GM12878 (cell line): ENCODE measurements around the gene PITRM1. TPM values are rescaled to one million over a fixed set of nuclear protein-coding genes. Genes with fewer than 3 reads are reported as not detected.

Experiments used
- ATAC-seq: fragments of 200-7000 bp; cut with Tn5 transposase; 3 replicates; pipeline ENCODE4 v1.9.1; 2020; ENCODE audit warnings: mild to moderate bottlenecking, moderate library complexity
- BruUV-seq: library from RNA; stranded (reverse); fragments of 400-500 nt; replicated peaks from 2 replicates; lab custom pipeline; 2021; lab: Mats Ljungman, UMichigan
- CTCF ChIA-PET: fragments of 300-600 bp; sonication (Branson Sonifier 250); formaldehyde crosslinking; extraction: SDS; loops from one replicate; lab custom pipeline; 2021; ENCODE audit warnings: inconsistent platforms; lab: Yijun Ruan, JAX
- POLR2A ChIA-PET: fragments of 350-600 bp; formaldehyde crosslinking; extraction: SDS; loops from one replicate; lab custom pipeline; 2021; ENCODE audit warnings: inconsistent platforms; lab: Charles Lee
- RAD21 ChIA-PET: fragments of 300-600 bp; sonication (Branson Sonifier 250); formaldehyde crosslinking; loops from one replicate; lab custom pipeline; 2023; ENCODE audit warnings: antibody characterized with exemption; ENCODE audit not compliant: unreplicated experiment; lab: Charles Lee
- SMC1A ChIA-PET: fragments of 300-600 bp; sonication (Branson Sonifier 250); formaldehyde crosslinking; loops from one replicate; lab custom pipeline; 2023; ENCODE audit not compliant: unreplicated experiment, uncharacterized antibody; lab: Charles Lee
- DNase-seq: peaks from one replicate; pipeline ENCODE4 v3.0.0-alpha.2; 2011; ENCODE audit warnings: low read depth, low spot score
- FAIRE-seq: peaks from 3 replicates; lab custom pipeline; 2011; peaks lifted over from hg19 to GRCh38; lab: Jason Lieb, UNC
- H2AFZ ChIP-seq: 2 replicates; pipeline ENCODE4 v1.6.0; 2011; ENCODE audit warnings: low read depth, low read length, control low read depth; ENCODE audit not compliant: control insufficient read depth
- H3K27ac ChIP-seq: 2 replicates; pipeline ENCODE4 v1.5.1; 2011; ENCODE audit warnings: control low read depth; ENCODE audit not compliant: control insufficient read depth, insufficient read depth
- H3K27me3 ChIP-seq, 2 experiments: replicated peaks in 1 of 2; 2 replicates each; pipeline versions ENCODE4 v1.6.0 to v1.6.1; 2011; ENCODE audit warnings: low read length in 1 of 2; ENCODE audit not compliant: control insufficient read depth in 2 of 2, insufficient read depth in 2 of 2
- H3K36me3 ChIP-seq, 2 experiments: 2 replicates each; pipeline ENCODE4 v1.5.1; 2011; ENCODE audit warnings: low read length in 1 of 2; ENCODE audit not compliant: control insufficient read depth in 2 of 2, insufficient read depth in 2 of 2
- H3K4me1 ChIP-seq: 2 replicates; pipeline ENCODE4 v1.6.1; 2011; ENCODE audit warnings: mild to moderate bottlenecking, low read length, moderate library complexity, mixed read lengths; ENCODE audit not compliant: control insufficient read depth, insufficient read depth
- H3K4me2 ChIP-seq: 2 replicates; pipeline ENCODE4 v1.6.0; 2011; ENCODE audit warnings: control low read depth; ENCODE audit not compliant: control insufficient read depth, insufficient read depth
- H3K4me3 ChIP-seq: fragments of 200-600 bp; sonication (generic); 2 replicates; pipeline ENCODE4 v1.5.1; 2016
- H3K79me2 ChIP-seq: 2 replicates; pipeline ENCODE4 v1.6.0; 2011; ENCODE audit warnings: low read length; ENCODE audit not compliant: control insufficient read depth, insufficient read depth
- H3K9ac ChIP-seq: 2 replicates; pipeline ENCODE4 v1.8.0; 2011; ENCODE audit warnings: low read length, control low read depth, mixed read lengths; ENCODE audit not compliant: control insufficient read depth, insufficient read depth
- H3K9me3 ChIP-seq: replicated peaks from 3 replicates; pipeline ENCODE4 v1.5.1; 2011; ENCODE audit warnings: mild to moderate bottlenecking, low read length; ENCODE audit not compliant: control insufficient read depth, insufficient read depth
- H4K20me1 ChIP-seq: 2 replicates; pipeline ENCODE4 v1.6.0; 2011; ENCODE audit not compliant: control insufficient read depth, insufficient read depth
- RFX5 ChIP-seq: IDR thresholded peaks from 2 replicates; pipeline ENCODE4 v1.6.1; 2011; ENCODE audit warnings: low read depth, low read length, improper control_type of control experiment
- WGBS: methylation state at CpG from one replicate; pipeline ENCODE4 v1.1.6; 2016; ENCODE audit warnings: low lambda C conversion rate; ENCODE audit not compliant: insufficient replicate concordance, insufficient coverage; ENCODE audit errors: missing lambda C conversion rate; 5-methylcytosine and 5-hydroxymethylcytosine counted together
- in situ Hi-C: fragments of 300-500 bp; cut with MboI; formaldehyde crosslinking; loops from 9 replicates; pipeline ENCODE4 v1.14.3; 2018; ENCODE audit warnings: mixed read lengths
- intact Hi-C: fragments of 100-400 bp; cut with micrococcal nuclease; formaldehyde crosslinking; loops from one replicate; pipeline ENCODE4 v1.14.2; 2022; ENCODE audit not compliant: unreplicated experiment
- polyA plus RNA-seq, 11 experiments: library from polyadenylated mRNA; depleted of rRNA in 4 of 11; unstranded in 6 of 11; stranded (reverse) in 5 of 11; fragments of >200 nt; fragmentation: Nextera tagmentation in 4 of 11; fragmentation: Illumina TruSeq in 1 of 11; extraction: Ambion mirVana in 4 of 11; extraction: Trizol in 1 of 11; gene quantifications; 1 replicate in 1 of 11; 2 replicates in 10 of 11; pipeline versions ENCODE4 v1.2.1 to v1.2.3, GENCODE V29; 2011 to 2016; ENCODE audit warnings: inconsistent platforms in 2 of 11, missing spikeins in 2 of 11, low read depth in 1 of 11
- total RNA-seq, 4 experiments: library from RNA; depleted of rRNA in 3 of 4; stranded (reverse); fragments of >200 nt in 3 of 4; fragmentation: Illumina TruSeq in 1 of 4; extraction: Trizol in 1 of 4; gene quantifications; 2 replicates each; pipeline versions ENCODE4 v1.2.1 to v1.2.3, GENCODE V29; 2013 to 2021
- TF ChIP-seq, protein P1 (sequence below): fragments of 450-650 bp; IDR thresholded peaks from 2 replicates; pipeline ENCODE4 v1.6.1; 2017; ENCODE audit warnings: mild to moderate bottlenecking
- TF ChIP-seq, protein P2 (sequence below), 3 experiments: IDR thresholded peaks in 2 of 3; conservative IDR thresholded peaks in 1 of 3; 2 replicates each; pipeline ENCODE4 v1.5.1; 2011; ENCODE audit warnings: low read depth in 3 of 3, low read length in 3 of 3, mild to moderate bottlenecking in 3 of 3, control low read depth in 2 of 3, moderate library complexity in 2 of 3, inconsistent platforms in 1 of 3, mixed read lengths in 1 of 3; ENCODE audit not compliant: control insufficient read depth in 2 of 3, insufficient read depth in 1 of 3; ENCODE audit errors: extremely low read depth in 1 of 3
- TF ChIP-seq, protein P3 (sequence below): fragments of 450-650 bp; IDR thresholded peaks from 2 replicates; pipeline ENCODE4 v1.6.1; 2014; ENCODE audit warnings: mild to moderate bottlenecking

The PITRM1 gene
- total and polyA plus RNA-seq, 10 of the 15 experiments (the other 5 are each of a cell fraction or from before 2014, with no cell fraction given), result 15.5 to 53.0 (median 45.0) TPM

DNA sequence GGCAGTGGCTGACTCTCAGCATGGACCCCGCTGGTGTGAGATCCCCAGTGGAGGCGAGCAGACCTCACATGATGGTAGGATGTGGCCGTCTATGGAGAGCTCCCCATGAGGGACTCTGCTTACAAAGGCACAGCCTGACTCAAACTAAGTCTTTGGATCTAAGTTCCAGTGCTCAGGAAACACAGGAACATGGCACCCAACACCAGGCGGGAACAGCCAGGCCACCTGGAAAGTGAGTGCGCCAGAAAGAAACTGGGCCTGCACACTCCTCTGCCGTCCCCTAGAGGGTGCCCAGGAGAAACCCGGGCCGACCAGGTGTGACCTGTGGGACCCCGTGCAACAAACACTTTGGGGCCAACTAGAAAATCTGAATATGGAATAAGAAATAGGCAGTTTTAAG, 10.0 kb downstream of the PITRM1 start:
- ATAC-seq (no peak), FAIRE-seq (no peak), DNase-seq (no peak)
- H3K27ac ChIP-seq, result no peak overlapping the region
- 93% methylated on average over 9 of the region's 9 CpGs for WGBS
- H3K4me2 ChIP-seq, result no peak overlapping the region
- intact Hi-C loops, result no loop called here
- no peaks in the 10 kb centered on the region for H3K27me3 ChIP-seq
- in situ Hi-C loops, result no loop called here
- H3K4me3 ChIP-seq, result no peak overlapping the region
- no peaks in the 10 kb centered on the region for H3K79me2 ChIP-seq
- ChIA-PET RAD21 (no interaction called here), CTCF (no interaction called here), POLR2A (no interaction called here), SMC1A (no interaction called here)
- no peaks in the 10 kb centered on the region for H4K20me1 ChIP-seq
- H3K4me1 ChIP-seq, result no peaks in the 10 kb centered on the region
- H3K9me3 ChIP-seq, result no peaks in the 10 kb centered on the region
- H3K36me3 ChIP-seq, result peaks cover 6 to 29% of the 10 kb centered on the region in 2 experiments
- H3K9ac ChIP-seq, result no peak overlapping the region
- TF ChIP-seq, protein P1, sequence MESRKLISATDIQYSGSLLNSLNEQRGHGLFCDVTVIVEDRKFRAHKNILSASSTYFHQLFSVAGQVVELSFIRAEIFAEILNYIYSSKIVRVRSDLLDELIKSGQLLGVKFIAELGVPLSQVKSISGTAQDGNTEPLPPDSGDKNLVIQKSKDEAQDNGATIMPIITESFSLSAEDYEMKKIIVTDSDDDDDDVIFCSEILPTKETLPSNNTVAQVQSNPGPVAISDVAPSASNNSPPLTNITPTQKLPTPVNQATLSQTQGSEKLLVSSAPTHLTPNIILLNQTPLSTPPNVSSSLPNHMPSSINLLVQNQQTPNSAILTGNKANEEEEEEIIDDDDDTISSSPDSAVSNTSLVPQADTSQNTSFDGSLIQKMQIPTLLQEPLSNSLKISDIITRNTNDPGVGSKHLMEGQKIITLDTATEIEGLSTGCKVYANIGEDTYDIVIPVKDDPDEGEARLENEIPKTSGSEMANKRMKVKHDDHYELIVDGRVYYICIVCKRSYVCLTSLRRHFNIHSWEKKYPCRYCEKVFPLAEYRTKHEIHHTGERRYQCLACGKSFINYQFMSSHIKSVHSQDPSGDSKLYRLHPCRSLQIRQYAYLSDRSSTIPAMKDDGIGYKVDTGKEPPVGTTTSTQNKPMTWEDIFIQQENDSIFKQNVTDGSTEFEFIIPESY, result 0 out of 2 replicates have a peak, but pooled peaks have one; percentile 26
- TF ChIP-seq, protein P2, sequence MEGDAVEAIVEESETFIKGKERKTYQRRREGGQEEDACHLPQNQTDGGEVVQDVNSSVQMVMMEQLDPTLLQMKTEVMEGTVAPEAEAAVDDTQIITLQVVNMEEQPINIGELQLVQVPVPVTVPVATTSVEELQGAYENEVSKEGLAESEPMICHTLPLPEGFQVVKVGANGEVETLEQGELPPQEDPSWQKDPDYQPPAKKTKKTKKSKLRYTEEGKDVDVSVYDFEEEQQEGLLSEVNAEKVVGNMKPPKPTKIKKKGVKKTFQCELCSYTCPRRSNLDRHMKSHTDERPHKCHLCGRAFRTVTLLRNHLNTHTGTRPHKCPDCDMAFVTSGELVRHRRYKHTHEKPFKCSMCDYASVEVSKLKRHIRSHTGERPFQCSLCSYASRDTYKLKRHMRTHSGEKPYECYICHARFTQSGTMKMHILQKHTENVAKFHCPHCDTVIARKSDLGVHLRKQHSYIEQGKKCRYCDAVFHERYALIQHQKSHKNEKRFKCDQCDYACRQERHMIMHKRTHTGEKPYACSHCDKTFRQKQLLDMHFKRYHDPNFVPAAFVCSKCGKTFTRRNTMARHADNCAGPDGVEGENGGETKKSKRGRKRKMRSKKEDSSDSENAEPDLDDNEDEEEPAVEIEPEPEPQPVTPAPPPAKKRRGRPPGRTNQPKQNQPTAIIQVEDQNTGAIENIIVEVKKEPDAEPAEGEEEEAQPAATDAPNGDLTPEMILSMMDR (IDR thresholded peaks at IDR 0.05 in 2 of 3, conservative IDR thresholded peaks at IDR 0.05 in 1 of 3; ENCODE audit: control insufficient read depth in 2 of 3, extremely low read depth in 1 of 3, insufficient read depth in 1 of 3, low read depth in 3 of 3, low read length in 3 of 3), result 0 out of 6 replicates have a peak, but pooled peaks of 1 of the 3 experiments have one; percentile 12
- TF ChIP-seq RFX5, result no peak
- TF ChIP-seq, protein P3, sequence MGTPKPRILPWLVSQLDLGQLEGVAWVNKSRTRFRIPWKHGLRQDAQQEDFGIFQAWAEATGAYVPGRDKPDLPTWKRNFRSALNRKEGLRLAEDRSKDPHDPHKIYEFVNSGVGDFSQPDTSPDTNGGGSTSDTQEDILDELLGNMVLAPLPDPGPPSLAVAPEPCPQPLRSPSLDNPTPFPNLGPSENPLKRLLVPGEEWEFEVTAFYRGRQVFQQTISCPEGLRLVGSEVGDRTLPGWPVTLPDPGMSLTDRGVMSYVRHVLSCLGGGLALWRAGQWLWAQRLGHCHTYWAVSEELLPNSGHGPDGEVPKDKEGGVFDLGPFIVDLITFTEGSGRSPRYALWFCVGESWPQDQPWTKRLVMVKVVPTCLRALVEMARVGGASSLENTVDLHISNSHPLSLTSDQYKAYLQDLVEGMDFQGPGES, result no peak
- no peak overlapping the region for H2AFZ ChIP-seq
- BruUV-seq, result no TSS peak
